Ovary (tissue), 9 donors: ENCODE results near the gene IFNAR2. TPM values are rescaled to one million over a fixed set of nuclear protein-coding genes. Genes with fewer than 3 reads are reported as not detected.

Experiments used
- DNase-seq, 5 donors: peaks; one replicate each; pipeline ENCODE4 v3.0.0-alpha.2; 2019 to 2020
- H3K27ac ChIP-seq, 2 donors: fragments of 200-600 bp; one replicate each; pipeline versions ENCODE4 v1.5.1 to v1.8.0; 2019 to 2022
- H3K27me3 ChIP-seq: fragments of 200-600 bp; one replicate; pipeline ENCODE4 v1.8.0; 2022
- H3K36me3 ChIP-seq: fragments of 200-600 bp; sonication (generic); one replicate; pipeline ENCODE4 v1.5.1; 2019
- H3K4me1 ChIP-seq: one replicate; pipeline ENCODE4 v1.8.1; 2013; ENCODE audit warnings: mild to moderate bottlenecking, moderate library complexity; ENCODE audit not compliant: insufficient read depth
- H3K4me3 ChIP-seq: fragments of 200-600 bp; sonication (generic); one replicate; pipeline ENCODE4 v1.5.1; 2017
- H3K9me3 ChIP-seq, 2 donors: fragments of 200-600 bp in 1 of 2; sonication (generic) in 1 of 2; one replicate each; pipeline versions ENCODE4 v1.5.1 to v1.8.1; 2013 to 2019; ENCODE audit warnings: mild to moderate bottlenecking in 1 of 2, moderate library complexity in 1 of 2
- CTCF ChIP-seq, 3 donors: fragments of 450-650 bp in 2 of 3; fragments of 200-600 bp in 1 of 3; IDR thresholded peaks; one replicate each; pipeline versions ENCODE4 v1.5.1 to v1.8.0; 2016 to 2022; ENCODE audit warnings: antibody characterized with exemption in 3 of 3, mild to moderate bottlenecking in 1 of 3
- EP300 ChIP-seq: sonication (generic); formaldehyde crosslinking; IDR thresholded peaks from one replicate; pipeline ENCODE4 v1.6.1; 2017; ENCODE audit warnings: antibody characterized with exemption
- POLR2A ChIP-seq: fragments of 450-650 bp; IDR thresholded peaks from one replicate; pipeline ENCODE4 v1.6.1; 2017; ENCODE audit warnings: antibody characterized with exemption, mild to moderate bottlenecking, moderate library complexity
- WGBS, 3 donors: extraction: QIAGEN DNeasy Blood & Tissue Kit in 1 of 3; methylation state at CpG; one replicate each; pipeline versions ENCODE4 v1.1.5 to v1.1.7; 2013 to 2017; 5-methylcytosine and 5-hydroxymethylcytosine counted together
- intact Hi-C, 4 donors: fragments of 100-400 bp; cut with DNase I; formaldehyde crosslinking; loops; one replicate each; pipeline versions ENCODE4 v1.11.0 to v1.15.1; 2022 to 2023
- polyA plus RNA-seq, 2 donors: library from polyadenylated mRNA; stranded (reverse); fragments of 200-250 nt in 1 of 2; fragments of 350-450 nt in 1 of 2; fragmentation: Illumina TruSeq in 1 of 2; extraction: RNeasy Lipid Tissue Mini Kit (QIAGEN cat#74804) in 1 of 2; gene quantifications; one replicate each; pipeline ENCODE4 v1.2.3, GENCODE V29; 2013 to 2014
- total RNA-seq, 7 donors: library from RNA; depleted of rRNA in 2 of 7; stranded (reverse); fragments of >200 nt in 2 of 7; fragmentation: NEBNext Ultra II Directional in 3 of 7; extraction: Animal tissue kit (Norgen Biotek cat#: 25700) in 3 of 7; gene quantifications; one replicate each; pipeline versions ENCODE4 v1.1.0 to v1.2.4, GENCODE V29; 2016 to 2023
- donor health status: DM: no; HTN: no; CAD: no; lungs with moderate emphysema.
- donor health status: DM: no; HTN: no; CAD: no.
- donor health status: Bipolar disorder and iron deficiency.
- donor health status: DM: yes; HTN: yes; CAD: no.
- donor health status: DM: no; HTN: no; CAD: no.
- donor health status: DM: yes; HTN: yes; CAD: no.

IFNAR2 gene
- total and polyA plus RNA-seq, 9 donors, result 10.8 to 30.4 (median 20.5) TPM

DNA sequence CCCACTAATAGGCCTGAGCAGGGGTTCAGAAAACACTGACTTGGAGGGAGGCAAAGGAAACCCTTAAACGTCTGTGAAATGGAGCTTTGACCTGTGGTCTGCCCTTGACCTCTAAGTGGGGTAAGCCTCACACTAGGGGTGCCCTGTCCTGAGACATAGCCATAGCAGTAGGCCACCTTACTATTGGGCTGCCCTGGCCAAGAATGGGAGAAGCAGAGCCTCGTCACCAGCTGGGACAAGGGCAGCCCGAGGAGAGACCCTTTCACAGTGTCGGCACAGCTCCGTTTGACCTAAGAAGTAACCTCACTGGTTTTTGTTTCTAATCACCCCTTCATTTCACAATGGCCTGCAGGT lies 26.4 kb upstream of the IFNAR2 start:
- Histone ChIP-seq H3K36me3 (no peaks in the 10 kb centered on the region), H3K4me3 (no peak overlapping the region), H3K4me1 (no peaks in the 10 kb centered on the region), H3K9me3 (no peaks in the 10 kb centered on the region), H3K27ac (no peak overlapping the region), H3K27me3 (no peaks in the 10 kb centered on the region)
- no peak for DNase-seq
- intact Hi-C loops, result loop anchor here in 3 of 4 donors (2.0 to 10.0 kb wide), 5 partner anchors 121 to 241 kb away; partner anchors contain the start of gene IFNAR1 (in 1 of the 3)
- TF ChIP-seq POLR2A (no peak), EP300 (no peak), CTCF (IDR thresholded peaks at IDR 0.05) (no peak)
- WGBS, 3 donors, result 56 to 65% (median 58%) methylated on average over 5 of the region's 5 CpGs

GRCh38 chr21:33205476-33205875 lies 24.3 kb upstream of the IFNAR2 start:
- Histone ChIP-seq H3K36me3 (no peaks in the 10 kb centered on the region), H3K4me1 (no peaks in the 10 kb centered on the region), H3K9me3 (no peaks in the 10 kb centered on the region), H3K27ac (no peak overlapping the region), H3K27me3 (no peaks in the 10 kb centered on the region), H3K4me3 (no peak overlapping the region)
- WGBS, 3 donors, result 83 to 88% (median 84%) methylated on average over 4 to 5 of the region's 5 CpGs
- intact Hi-C loops, result loop anchor here in 2 of 4 donors (10.0 kb wide), 3 partner anchors 119 to 239 kb away; partner anchors contain the start of gene IFNAR1 (in 1 of the 2)
- DNase-seq, result no peak
- TF ChIP-seq POLR2A (no peak), CTCF (IDR thresholded peaks at IDR 0.05) (no peak), EP300 (no peak)

- no peak for DNase-seq
- Histone ChIP-seq H3K27ac (no peak overlapping the region), H3K9me3 (no peaks in the 10 kb centered on the region), H3K36me3 (no peaks in the 10 kb centered on the region), H3K4me3 (no peak overlapping the region), H3K27me3 (no peaks in the 10 kb centered on the region), H3K4me1 (peaks cover 1% of the 10 kb centered on the region)
- TF ChIP-seq POLR2A (no peak), CTCF (IDR thresholded peaks at IDR 0.05) (no peak), EP300 (no peak)
- 79 to 86% (median 80%) methylated on average over 10 of the region's 10 CpGs for WGBS, 3 donors
- intact Hi-C loops, result loop anchor here in 2 of 4 donors (10.0 kb wide), 3 partner anchors 118 to 238 kb away; partner anchors contain the start of gene IFNAR1 (in 1 of the 2)
Observed at GRCh38 chr21:33206771-33207281, 22.9 kb upstream of the IFNAR2 start.

DNA sequence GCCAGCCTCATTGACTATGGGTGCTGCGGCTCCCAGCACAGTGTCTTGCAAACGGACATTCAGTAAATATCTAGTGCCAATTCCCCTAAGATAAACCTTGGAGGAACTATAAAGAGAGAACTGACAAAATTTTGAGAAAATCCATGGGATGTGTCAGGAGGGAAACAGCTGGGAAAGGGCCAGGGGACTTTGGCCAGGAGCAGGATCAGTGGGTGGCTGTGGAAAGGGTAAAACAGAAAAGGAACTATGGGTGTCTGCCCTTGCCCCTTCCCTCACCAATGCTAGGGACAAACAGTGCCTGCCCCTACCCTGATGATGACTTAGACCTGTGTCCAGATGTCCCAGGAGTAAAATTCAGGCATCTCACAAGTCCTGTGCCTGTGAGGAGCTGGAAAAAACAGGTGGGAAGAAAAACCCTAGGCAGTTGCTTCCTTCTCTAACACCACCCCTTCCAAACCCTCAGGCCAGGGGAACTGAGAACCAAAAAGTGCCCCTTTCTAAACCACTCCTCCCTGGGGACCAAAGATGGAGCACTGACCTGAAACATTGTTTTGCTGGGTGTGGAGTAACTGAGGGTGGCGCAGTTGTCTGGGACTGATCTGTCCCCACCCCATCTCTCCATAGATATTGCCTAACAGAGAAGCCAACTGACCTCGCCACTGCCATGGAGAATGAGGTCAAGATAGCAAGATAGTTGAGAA lies 22.1 kb upstream of the IFNAR2 start:
- TF ChIP-seq EP300, result no peak
- Histone ChIP-seq H3K4me1 (peaks cover 5% of the 10 kb centered on the region), H3K4me3 (no peak overlapping the region), H3K9me3 (no peaks in the 10 kb centered on the region), H3K36me3 (no peaks in the 10 kb centered on the region), H3K27me3 (no peaks in the 10 kb centered on the region), H3K27ac (no peak overlapping the region)
- 62 to 86% (median 74%) methylated on average over 4 of the region's 4 CpGs for WGBS, 3 donors
- DNase-seq, result no peak
- intact Hi-C loops, result loop anchor here in 2 of 4 donors (10.0 kb wide), 3 partner anchors 117 to 237 kb away; partner anchors contain the start of gene IFNAR1 (in 1 of the 2)

DNA sequence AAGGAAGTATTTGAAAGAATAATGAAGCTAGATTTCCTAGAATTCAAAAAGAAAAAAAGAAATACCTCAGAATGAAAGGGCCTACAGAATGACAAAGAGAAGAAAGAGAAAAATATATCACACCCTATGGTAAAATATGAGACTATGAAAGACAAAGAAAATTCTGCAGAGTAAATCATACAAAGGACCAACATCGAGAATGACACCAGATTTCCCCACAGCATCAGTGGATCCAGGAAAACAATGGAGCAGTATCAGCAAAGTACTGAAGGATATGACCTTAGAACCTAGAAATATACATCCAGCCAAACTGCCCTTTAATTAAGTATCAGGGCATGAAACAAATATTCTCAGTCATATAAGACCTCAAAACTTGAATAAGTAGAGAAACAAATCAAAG lies 21.2 kb upstream of the IFNAR2 start:
- 44 to 100% (median 45%) methylated on average over 1 of the region's 1 CpG for whole genome bisulfite sequencing, 3 donors
- intact Hi-C loops, result loop anchor here in 2 of 4 donors (10.0 kb wide), 3 partner anchors 116 to 236 kb away; partner anchors contain the start of gene IFNAR1 (in 1 of the 2)

More for the DNA sequence above, 21.2 kb upstream of the IFNAR2 start:
- no peak for DNase-seq
- Histone ChIP-seq H3K36me3 (no peaks in the 10 kb centered on the region), H3K27me3 (no peaks in the 10 kb centered on the region), H3K27ac (no peak overlapping the region), H3K9me3 (no peaks in the 10 kb centered on the region), H3K4me1 (peaks cover 5% of the 10 kb centered on the region), H3K4me3 (no peak overlapping the region)
- TF ChIP-seq CTCF (IDR thresholded peaks at IDR 0.05) (no peak), EP300 (no peak), POLR2A (no peak)
